Ectodermal cell (in vitro differentiated cells): ENCODE data around the gene HRAS.

Source experiments
- H3K27ac ChIP-seq: 2 replicates; pipeline ENCODE4 v1.7.0; 2013; ENCODE audit warnings: mild to moderate bottlenecking, low read depth, low read length; ENCODE audit not compliant: insufficient read depth, poor library complexity, severe bottlenecking
- H3K27me3 ChIP-seq: 2 replicates; pipeline ENCODE4 v1.7.0; 2013; ENCODE audit warnings: mild to moderate bottlenecking, low read length; ENCODE audit not compliant: insufficient read depth, control insufficient read depth, poor library complexity, severe bottlenecking
- H3K36me3 ChIP-seq: one replicate; pipeline ENCODE4 v1.7.0; 2013; ENCODE audit warnings: low read length; ENCODE audit not compliant: control insufficient read depth, insufficient read depth
- H3K4me1 ChIP-seq: one replicate; pipeline ENCODE4 v1.7.0; 2013; ENCODE audit warnings: low read length; ENCODE audit not compliant: control insufficient read depth, insufficient read depth
- H3K4me3 ChIP-seq: 2 replicates; pipeline ENCODE4 v1.7.0; 2013; ENCODE audit warnings: low read depth, low read length, control low read depth; ENCODE audit not compliant: insufficient read depth
- H3K9me3 ChIP-seq: 2 replicates; pipeline ENCODE4 v1.7.0; 2013; ENCODE audit warnings: mild to moderate bottlenecking, low read length, moderate library complexity; ENCODE audit not compliant: control insufficient read depth
- WGBS, 2 experiments: methylation state at CpG; one replicate each; pipeline ENCODE4 v1.1.7; 2013; ENCODE audit warnings: missing lambda C conversion rate in 2 of 2; 5-methylcytosine and 5-hydroxymethylcytosine counted together

Gene HRAS

DNA sequence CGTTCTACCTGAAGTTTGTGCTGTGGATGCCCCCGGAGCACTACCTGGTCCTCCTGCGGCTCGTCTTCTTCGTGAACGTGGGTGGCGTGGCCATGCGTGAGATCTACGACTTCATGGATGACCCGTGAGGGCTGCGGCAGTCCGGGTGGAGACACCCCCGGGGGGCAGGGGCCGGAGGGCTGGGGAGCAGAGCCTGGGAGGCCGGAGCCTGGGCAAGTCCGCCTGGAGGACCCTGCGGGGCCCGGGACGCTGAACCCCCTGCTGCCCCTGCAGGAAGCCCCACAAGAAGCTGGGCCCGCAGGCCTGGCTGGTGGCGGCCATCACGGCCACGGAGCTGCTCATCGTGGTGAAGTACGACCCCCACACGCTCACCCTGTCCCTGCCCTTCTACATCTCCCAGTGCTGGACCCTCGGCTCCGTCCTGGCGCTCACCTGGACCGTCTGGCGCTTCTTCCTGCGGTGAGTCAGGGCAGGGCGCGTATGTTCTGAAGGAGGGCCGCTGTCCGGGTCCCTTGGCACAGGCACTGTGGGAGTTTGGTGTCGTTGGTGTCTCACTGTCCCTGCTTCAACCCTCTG, 45.7 kb downstream of the HRAS start:
- Histone ChIP-seq H3K27me3 (no peaks in the 10 kb centered on the region), H3K36me3 (peaks cover 6% of the 10 kb centered on the region), H3K9me3 (no peaks in the 10 kb centered on the region), H3K27ac (no peak overlapping the region), H3K4me3 (no peak overlapping the region), H3K4me1 (no peaks in the 10 kb centered on the region)
- 95% methylated on average over 37 of the region's 37 CpGs for WGBS, 2 experiments

DNA sequence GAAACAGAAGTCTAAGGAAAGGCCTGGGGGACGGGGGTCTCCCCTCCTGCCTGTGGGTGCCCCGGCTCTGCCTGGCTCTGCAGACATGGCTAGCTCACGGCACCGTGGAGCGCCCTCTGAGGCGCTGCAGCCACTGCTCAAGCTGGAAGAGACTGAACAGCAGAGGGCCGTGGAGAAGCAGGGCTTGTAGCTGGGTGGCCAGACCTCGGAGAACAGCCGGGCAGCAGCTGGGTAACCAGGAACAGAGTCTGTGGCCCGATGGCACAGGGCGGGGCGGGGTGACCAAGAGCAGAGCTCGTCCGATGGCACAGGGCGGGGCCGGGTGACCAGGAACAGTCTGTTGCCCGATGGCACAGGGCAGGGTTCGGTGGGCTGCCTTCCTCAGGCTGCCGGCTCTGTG, 46.4 kb downstream of the HRAS start:
- H3K9me3 ChIP-seq, result no peaks in the 10 kb centered on the region
- peaks cover 6% of the 10 kb centered on the region for H3K36me3 ChIP-seq
- no peaks in the 10 kb centered on the region for H3K27me3 ChIP-seq
- no peak overlapping the region for H3K27ac ChIP-seq
- 94 to 96% methylated on average over 19 of the region's 19 CpGs for WGBS, 2 experiments
- H3K4me3 ChIP-seq, result no peak overlapping the region
- H3K4me1 ChIP-seq, result no peaks in the 10 kb centered on the region

DNA sequence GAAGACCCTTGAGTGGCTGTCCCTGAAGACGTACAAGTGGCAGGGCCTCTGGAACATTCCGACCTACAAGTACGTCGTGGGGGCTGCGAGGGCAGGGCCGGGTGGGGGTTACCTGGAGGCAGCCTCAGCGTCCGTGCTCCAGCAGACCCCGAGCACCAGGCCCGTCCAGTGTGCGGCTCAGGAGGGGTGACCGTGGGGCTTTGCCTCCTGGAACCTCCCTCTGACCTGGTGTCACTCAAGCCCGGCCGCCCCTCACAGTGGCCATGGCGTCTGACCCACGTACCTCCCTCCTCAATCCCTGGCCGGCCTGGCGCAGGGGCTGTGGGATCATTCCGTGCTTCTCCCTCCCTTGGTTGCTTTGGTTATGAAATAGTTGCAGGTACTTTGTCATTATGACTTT, 46.8 kb downstream of the HRAS start:
- Histone ChIP-seq H3K4me3 (no peak overlapping the region), H3K9me3 (no peaks in the 10 kb centered on the region), H3K4me1 (no peaks in the 10 kb centered on the region), H3K27me3 (no peaks in the 10 kb centered on the region), H3K27ac (no peak overlapping the region), H3K36me3 (peaks cover 6% of the 10 kb centered on the region)
- 92 to 94% methylated on average over 19 of the region's 19 CpGs for WGBS, 2 experiments

DNA sequence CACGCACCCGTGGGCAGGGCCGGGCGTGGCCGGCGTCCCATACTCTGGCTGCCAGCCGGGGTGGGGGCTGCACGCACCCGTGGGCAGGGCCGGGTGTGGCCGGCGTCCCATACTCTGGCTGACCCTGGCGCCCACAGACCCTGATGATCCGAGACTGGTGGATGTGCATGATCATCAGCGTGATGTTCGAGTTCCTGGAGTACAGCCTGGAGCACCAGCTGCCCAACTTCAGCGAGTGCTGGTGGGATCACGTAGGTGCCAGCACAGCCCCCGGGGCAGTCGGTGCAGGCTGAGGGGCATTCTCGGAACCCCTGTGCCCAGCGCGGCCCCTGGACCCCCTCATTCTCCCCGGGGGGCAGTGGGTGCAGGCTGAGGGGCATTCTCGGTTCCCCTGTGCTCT, 47.3 kb downstream of the HRAS start:
- WGBS, 2 experiments, result 90 to 93% methylated on average over 25 of the region's 25 CpGs
- H3K27ac ChIP-seq, result no peak overlapping the region
- peaks cover 6% of the 10 kb centered on the region for H3K36me3 ChIP-seq
- H3K4me1 ChIP-seq, result no peaks in the 10 kb centered on the region
- no peaks in the 10 kb centered on the region for H3K27me3 ChIP-seq
- H3K9me3 ChIP-seq, result no peaks in the 10 kb centered on the region
- H3K4me3 ChIP-seq, result no peak overlapping the region

DNA sequence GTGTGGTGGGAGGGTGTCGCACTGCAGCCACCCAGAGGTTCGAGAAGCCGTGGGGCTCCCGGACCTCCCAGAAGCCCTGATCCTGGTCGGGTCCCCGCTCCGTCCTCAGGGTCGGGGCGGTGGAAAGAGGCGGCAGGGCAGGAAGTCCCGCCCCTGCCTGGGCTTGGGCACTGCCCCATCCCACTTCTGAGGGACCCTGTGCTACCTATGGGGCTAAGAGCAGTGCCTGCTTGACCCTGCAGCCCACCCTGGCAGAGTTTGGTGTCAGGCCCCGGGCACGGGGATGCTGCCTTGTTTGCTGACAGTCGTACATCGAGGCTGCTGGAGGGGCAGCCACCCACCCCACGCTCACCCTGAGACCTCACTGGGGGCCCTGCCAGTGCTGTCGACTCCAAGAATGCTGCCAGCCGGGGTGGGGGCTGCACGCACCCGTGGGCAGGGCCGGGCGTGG, 47.8 kb downstream of the HRAS start:
- no peaks in the 10 kb centered on the region for H3K27me3 ChIP-seq

DNA sequence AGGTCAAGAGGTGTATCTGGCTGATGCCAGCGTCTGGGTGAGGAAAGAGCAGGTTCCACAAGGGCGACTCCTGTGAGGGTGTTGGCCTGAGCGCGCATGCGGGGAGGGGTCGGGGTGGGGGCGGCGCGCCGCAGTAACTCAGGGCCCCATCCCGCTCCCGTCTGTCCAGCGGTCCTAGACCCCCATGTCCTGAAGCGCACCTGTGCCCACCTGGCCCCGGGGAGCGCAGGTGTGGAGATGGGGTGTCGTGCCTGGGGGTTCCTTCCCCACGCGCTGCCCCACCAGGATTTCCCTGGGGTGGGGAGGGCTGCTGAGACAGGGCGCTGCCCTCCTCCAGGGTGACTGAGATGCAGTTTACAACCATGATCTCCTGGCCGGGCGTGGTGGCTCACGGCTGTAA, 49.2 kb downstream of the HRAS start:
- Histone ChIP-seq H3K36me3 (peaks cover 6% of the 10 kb centered on the region), H3K4me3 (no peak overlapping the region), H3K27me3 (no peaks in the 10 kb centered on the region), H3K9me3 (no peaks in the 10 kb centered on the region), H3K4me1 (no peaks in the 10 kb centered on the region), H3K27ac (no peak overlapping the region)
- 96% methylated on average over 23 of the region's 23 CpGs for WGBS, 2 experiments

More for the DNA sequence above, 47.8 kb downstream of the HRAS start:
- 93 to 95% methylated on average over 22 of the region's 22 CpGs for WGBS, 2 experiments
- H3K9me3 ChIP-seq, result no peaks in the 10 kb centered on the region
- no peak overlapping the region for H3K27ac ChIP-seq
- no peaks in the 10 kb centered on the region for H3K4me1 ChIP-seq
- no peak overlapping the region for H3K4me3 ChIP-seq
- peaks cover 6% of the 10 kb centered on the region for H3K36me3 ChIP-seq

DNA sequence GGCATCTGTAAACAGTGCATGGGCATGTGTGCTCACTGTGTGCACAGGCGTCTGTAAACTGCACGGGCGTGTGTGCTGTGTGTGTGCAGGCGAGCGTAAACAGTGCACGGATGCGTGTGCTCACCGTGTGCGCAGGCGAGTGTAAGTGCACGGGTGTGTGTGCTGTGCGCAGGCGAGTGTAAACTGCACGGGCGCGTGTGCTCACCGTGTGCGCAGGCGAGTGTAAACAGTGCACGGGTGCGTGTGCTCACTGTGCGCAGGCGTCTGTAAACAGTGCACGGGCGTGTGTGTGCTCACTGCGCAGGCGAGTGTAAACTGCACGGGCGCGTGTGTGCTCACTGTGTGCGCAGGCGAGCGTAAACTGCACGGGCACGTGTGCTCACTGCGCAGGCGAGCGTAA, 50.8 kb downstream of the HRAS start:
- Histone ChIP-seq H3K4me3 (no peak overlapping the region), H3K36me3 (peaks cover under 1% of the 10 kb centered on the region), H3K27me3 (no peaks in the 10 kb centered on the region), H3K4me1 (no peaks in the 10 kb centered on the region), H3K9me3 (no peaks in the 10 kb centered on the region), H3K27ac (no peak overlapping the region)
- WGBS, 2 experiments, result 97% methylated on average over 38 of the region's 38 CpGs
